Gastrocnemius medialis (tissue), 4 donors: Measurements from ENCODE around the gene CDH20.

ENCODE experiments used
- POLR2A ChIP-seq, 2 donors: fragments of 450-650 bp; IDR thresholded peaks; one replicate each; pipeline ENCODE4 v1.6.1; 2017; ENCODE audit warnings: antibody characterized with exemption in 2 of 2, mild to moderate bottlenecking in 2 of 2, moderate library complexity in 2 of 2
- TF ChIP-seq, protein P1 (sequence below), 5 experiments: fragments of 450-650 bp in 3 of 5; fragments of 200-600 bp in 2 of 5; sonication (generic) in 2 of 5; IDR thresholded peaks in 4 of 5; conservative IDR thresholded peaks in 1 of 5; 1 replicate in 4 of 5; 2 replicates in 1 of 5; pipeline ENCODE4 v1.5.1; 2016 to 2019; ENCODE audit warnings: antibody characterized with exemption in 5 of 5, mild to moderate bottlenecking in 3 of 5, moderate library complexity in 3 of 5

- TF ChIP-seq POLR2A (IDR thresholded peaks at IDR 0.05), result no peak
- TF ChIP-seq, protein P1, sequence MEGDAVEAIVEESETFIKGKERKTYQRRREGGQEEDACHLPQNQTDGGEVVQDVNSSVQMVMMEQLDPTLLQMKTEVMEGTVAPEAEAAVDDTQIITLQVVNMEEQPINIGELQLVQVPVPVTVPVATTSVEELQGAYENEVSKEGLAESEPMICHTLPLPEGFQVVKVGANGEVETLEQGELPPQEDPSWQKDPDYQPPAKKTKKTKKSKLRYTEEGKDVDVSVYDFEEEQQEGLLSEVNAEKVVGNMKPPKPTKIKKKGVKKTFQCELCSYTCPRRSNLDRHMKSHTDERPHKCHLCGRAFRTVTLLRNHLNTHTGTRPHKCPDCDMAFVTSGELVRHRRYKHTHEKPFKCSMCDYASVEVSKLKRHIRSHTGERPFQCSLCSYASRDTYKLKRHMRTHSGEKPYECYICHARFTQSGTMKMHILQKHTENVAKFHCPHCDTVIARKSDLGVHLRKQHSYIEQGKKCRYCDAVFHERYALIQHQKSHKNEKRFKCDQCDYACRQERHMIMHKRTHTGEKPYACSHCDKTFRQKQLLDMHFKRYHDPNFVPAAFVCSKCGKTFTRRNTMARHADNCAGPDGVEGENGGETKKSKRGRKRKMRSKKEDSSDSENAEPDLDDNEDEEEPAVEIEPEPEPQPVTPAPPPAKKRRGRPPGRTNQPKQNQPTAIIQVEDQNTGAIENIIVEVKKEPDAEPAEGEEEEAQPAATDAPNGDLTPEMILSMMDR (IDR thresholded peaks at IDR 0.05 in 4 of 5, conservative IDR thresholded peaks at IDR 0.05 in 1 of 5), result no peak
Measured at GRCh38 chr18:61420218-61420885, 87.1 kb downstream of the CDH20 start.
